HPDE6-E6E7 (cell line): ENCODE results near the gene TOP1.

Experiments used
- DNase-seq: peaks from one replicate; pipeline ENCODE4 v3.0.0; 2011; ENCODE audit warnings: missing footprints; ENCODE audit errors: extremely low spot score

Gene TOP1

DNA sequence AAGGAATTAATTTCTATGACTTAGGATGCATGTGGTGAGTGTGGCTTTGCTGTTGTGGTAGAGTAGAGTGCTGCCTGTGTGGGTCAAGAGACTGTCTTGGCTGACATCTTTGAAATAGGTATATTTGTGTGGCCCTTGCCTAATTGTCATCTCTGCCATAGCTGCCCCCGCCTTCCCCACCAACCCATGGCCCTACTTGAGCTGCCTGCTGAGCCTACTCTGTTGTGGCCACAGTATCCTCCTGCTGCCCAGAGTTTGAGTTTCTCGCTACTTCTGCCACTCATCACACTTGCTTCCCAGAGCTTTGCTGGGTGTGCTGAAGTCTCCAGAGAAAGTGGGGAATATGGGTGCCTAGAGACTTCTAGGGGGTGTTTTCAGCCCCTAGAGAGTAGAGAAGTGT lies 116.7 kb downstream of the TOP1 start:
- DNase-seq, result no peak

- DNase-seq, result no peak
Observed at GRCh38 chr20:41145821-41146620, 117.4 kb downstream of the TOP1 start.

- no peak for DNase-seq
Observed at GRCh38 chr20:41147767-41148191, 119.2 kb downstream of the TOP1 start.

DNA sequence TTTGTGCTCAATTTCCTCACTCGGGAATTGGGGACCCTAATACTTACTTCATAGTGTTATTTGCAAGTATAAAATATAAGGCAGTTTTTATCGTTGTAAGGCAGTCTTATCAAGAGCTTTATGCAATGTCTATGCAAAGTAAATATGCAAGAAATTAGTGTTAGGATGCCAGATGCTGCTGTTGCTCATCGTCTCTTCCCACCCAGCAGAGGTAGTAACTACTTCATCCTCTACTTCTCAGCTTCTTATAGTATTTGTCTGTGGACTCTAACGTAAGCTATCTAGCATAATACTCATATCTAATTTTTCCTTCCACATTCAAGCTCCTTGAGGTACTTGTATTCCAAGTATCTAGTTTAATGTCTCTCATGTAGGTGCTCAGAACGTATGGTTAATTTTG lies 120.3 kb downstream of the TOP1 start:
- no peak for DNase-seq

- DNase-seq, result no peak
Observed at GRCh38 chr20:41150664-41151063, 122.0 kb downstream of the TOP1 start.

DNA sequence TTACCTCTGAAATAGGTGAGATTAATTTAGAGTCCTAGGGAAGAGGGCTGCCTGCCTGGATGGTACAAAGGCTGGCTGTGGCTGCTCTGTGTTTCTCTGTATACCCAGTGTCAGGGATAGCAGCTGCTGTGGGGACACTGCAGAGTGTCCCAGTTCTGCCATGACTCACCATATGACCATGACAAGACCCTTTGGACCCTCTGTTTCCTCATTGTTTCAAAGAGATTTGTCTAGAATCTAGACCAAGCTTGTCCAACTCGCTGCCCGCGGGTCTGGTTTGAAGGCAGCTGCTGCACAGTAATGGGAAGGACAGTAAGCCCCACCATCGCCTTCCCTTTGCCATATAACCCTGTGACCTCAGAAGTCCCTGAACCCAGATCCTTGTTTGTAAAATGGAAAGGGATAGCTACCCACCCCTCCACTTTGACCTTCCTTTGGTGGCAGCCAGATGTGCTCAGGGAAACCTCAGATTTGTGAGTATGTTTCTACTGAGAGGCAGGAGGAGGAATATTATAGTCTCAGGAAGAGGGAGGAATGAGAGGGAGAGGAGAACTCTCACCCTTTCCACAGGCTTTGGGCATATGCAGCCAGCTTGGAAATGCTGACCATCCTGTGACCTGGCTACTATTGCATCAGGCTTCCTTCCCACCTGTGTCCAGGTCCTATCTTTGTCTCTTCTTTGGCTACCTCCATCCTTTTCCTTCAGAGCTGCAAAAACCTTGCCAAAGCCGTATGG lies 122.7 kb downstream of the TOP1 start:
- no peak for DNase-seq

GRCh38 chr20:41152108-41152757 lies 123.6 kb downstream of the TOP1 start:
- DNase-seq, result no peak

- DNase-seq, result no peak
Observed at GRCh38 chr20:41154436-41155176, 126.0 kb downstream of the TOP1 start.

DNA sequence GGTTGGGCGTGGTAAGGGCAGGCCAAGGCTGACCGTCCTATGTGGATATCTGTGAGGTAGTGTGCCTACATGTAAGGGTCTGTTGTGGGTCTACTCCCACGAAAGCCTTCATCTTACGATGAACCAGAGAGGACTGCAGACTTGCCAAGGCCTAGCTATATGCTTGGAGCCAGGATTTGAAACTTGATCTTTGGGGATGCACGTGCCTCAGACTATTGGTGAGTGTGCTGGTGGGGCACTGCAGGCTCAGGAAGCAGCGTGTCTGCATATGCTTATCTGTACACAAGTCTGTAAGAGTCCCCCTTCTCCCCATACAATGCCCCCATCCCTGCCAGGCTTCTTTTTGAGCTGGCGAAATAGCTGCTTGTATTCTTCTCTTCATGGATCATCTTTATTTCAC lies 126.6 kb downstream of the TOP1 start:
- DNase-seq, result no peak

DNA sequence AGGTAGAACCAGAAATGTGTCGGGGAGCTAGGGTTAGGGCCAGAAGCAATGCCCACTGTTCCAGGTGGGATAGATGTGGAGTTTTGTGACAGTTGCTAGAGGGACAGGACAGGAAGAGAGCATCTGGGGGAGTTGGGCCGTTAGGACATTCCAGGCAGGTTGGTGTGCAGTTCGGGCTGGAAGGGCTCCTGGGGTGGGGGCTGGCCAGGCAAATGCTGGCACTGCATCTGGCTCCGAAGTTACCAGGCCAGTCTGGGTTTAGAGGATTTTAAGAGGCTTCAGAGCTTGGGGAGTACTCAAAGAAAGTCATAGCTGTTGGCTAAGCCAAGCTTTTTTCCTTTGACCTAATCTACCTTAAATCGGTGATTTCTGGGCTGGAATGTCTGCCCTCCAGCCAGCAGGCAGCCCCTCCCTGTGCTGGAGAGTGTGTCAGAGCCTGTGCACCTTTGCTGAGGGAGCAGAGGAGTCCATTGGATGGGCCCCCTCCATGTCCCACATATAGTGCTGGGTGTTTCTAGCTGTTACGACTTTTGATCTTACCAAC lies 129.5 kb downstream of the TOP1 start:
- DNase-seq, result no peak

DNA sequence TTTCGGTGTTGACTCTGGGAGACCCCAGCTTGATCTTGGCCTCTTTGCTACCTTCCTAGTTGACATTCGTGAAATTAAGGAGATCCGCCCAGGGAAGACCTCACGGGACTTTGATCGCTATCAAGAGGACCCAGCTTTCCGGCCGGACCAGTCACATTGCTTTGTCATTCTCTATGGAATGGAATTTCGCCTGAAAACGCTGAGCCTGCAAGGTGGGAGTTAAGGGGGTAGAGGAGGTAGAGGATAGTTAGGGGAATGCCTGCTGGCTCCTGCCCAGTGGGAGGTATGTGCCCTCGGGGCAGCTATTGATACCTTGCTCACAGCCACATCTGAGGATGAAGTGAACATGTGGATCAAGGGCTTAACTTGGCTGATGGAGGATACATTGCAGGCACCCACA lies 130.9 kb downstream of the TOP1 start:
- no peak for DNase-seq

DNA sequence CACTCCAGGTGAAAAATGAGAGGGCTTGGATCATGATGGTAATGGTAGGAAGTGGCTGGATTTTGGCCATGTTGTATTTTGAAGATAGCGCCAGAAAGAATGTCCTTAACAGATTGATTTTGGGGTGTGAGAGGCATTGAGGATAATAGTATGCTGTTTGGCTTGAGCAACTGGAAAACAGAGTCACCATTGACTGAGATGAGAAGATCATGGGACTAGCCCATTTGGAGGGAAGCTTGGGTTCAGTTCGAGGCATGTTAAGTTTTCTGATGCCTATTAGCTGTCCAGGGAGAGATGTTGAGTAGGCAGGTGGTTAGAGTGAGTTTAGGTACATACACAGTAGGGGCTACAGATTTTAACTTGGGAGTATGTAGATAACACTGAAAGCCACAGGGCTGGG lies 132.1 kb downstream of the TOP1 start:
- no peak for DNase-seq

DNA sequence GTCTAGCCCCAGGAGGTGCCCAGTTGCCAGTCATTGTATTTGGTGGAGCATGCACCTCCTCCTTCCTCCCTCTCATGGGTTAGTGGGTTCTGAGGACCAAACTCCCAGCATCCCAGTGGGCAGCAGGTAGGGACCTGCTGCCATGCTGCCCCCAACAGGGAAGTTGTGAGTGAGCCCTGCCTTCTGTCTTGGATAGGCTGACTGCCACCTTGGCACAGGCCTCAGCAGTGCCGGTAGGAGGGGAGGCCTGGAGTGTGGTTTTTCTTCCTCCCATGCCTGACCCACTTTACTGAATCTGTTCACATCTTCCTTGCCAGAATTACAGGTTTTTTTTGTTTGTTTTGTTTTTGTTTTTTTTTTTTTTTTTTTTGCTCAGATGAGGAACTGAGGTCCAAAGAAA lies 133.3 kb downstream of the TOP1 start:
- DNase-seq, result no peak

DNA sequence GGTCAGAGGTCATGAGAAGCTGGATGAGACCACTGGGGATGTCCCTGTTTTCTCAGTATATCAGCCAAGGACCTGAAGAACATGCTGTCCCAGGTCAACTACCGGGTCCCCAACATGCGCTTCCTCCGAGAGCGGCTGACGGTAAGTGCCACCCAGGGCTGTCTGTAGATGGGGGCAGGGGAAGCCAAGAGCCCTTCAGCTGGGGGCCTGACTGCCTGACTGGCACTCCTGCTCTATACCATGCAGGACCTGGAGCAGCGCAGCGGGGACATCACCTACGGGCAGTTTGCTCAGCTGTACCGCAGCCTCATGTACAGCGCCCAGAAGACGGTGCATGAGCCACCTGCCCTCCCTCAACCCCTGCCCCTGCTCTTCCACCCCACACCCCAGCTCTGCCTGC lies 133.8 kb downstream of the TOP1 start:
- DNase-seq, result no peak

- no peak for DNase-seq
Observed at GRCh38 chr20:41163821-41164220, 135.2 kb downstream of the TOP1 start.

DNA sequence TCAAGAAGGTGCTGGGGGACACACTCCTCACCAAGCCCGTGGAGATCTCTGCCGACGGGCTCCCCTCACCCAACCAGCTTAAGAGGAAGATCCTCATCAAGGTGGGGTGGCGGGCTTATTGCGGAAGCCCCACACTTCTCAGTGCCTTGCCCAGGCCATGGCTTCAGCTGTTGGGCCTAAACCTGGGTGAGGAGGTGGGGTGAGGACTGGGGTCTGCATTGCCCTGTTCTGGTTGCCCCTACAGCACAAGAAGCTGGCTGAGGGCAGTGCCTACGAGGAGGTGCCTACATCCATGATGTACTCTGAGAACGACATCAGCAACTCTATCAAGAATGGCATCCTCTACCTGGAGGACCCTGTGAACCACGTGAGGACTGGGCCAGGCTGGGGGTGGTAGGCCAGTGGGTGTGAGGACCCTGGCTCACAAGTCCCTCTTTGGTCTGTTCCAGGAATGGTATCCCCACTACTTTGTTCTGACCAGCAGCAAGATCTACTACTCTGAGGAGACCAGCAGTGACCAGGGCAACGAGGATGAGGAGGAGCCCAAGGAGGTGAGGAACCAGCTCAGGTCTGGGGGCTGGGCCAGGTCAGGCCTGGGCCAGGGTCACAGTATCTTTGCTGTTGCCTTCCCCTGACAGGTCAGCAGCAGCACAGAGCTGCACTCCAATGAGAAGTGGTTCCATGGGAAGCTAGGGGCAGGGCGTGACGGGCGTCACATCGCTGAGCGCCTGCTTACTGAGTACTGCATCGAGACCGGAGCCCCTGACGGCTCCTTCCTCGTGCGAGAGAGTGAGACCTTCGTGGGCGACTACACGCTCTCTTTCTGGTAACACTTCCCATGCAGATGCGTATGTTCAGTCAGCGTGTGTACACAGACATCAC lies 136.6 kb downstream of the TOP1 start:
- no peak for DNase-seq

- DNase-seq, result no peak
Observed at GRCh38 chr20:41166201-41167117, 137.8 kb downstream of the TOP1 start.

GRCh38 chr20:41167118-41167470 lies 138.5 kb downstream of the TOP1 start:
- no peak for DNase-seq

- no peak for DNase-seq
Observed at GRCh38 chr20:41167481-41168253, 139.0 kb downstream of the TOP1 start.
